HG02763 (cell line): ENCODE data around the gene SCFD2.
"Not testable (repeated sequence)": the region's sequence is repeated elsewhere in the genome, so short reads cannot be mapped to it uniquely, and the experiment has no call there.

Experiments
- ATAC-seq: cut with Tn5 transposase; IDR thresholded peaks from one replicate; pipeline ENCODE4 v1.9.1; 2021; ENCODE audit warnings: mild to moderate bottlenecking, moderate library complexity; ENCODE audit not compliant: unreplicated experiment

Gene SCFD2

GRCh38 chr4:53150631-53151488 lies 215.0 kb downstream of the SCFD2 start:
- ATAC-seq: no peak

DNA sequence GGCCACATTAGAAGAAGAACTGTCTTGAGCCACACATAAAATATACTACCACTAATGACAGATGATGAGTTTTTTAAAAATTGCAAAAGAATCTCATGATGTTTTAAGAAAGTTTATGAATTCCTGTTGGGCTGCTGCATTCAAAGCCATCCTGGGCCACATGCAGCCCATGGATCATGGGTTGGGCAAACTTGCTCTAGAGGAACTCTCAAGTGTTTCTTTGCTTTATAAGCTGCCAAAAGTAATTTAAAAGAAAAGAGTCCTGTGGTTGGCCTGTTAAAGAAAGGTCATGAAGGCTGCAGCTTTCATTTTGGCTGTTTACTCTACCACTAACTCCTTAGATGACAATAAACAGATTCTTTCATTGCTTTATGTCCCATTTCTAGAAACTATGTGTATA lies 218.2 kb downstream of the SCFD2 start:
- ATAC-seq: no peak

GRCh38 chr4:53147197-53147596 lies 218.7 kb downstream of the SCFD2 start:
- ATAC-seq: no peak

DNA sequence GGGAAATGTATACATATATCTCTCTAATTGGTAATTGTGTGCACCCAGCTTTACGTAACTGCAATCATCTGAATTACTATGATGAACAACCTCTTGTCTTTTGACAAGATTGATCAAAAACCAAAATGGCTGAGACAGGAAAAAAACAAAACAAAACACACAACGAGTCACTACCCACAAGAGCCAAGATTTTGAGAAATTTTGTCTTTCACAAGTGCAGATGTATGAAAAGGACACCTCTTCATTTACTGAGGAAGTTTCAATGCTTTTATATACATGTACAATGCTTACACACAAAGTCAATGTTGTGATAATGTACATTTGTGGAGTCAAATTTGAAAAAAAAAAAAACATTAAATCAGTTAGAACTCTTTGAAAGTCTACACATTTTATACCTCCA lies 224.6 kb downstream of the SCFD2 start:
- no peak for ATAC-seq

- not testable (repeated sequence) for ATAC-seq
Observed at GRCh38 chr4:53139256-53139655, 226.6 kb downstream of the SCFD2 start.

GRCh38 chr4:53137468-53137867 lies 228.4 kb downstream of the SCFD2 start:
- no peak for ATAC-seq

- no peak for ATAC-seq
Observed at GRCh38 chr4:53136954-53137353, 228.9 kb downstream of the SCFD2 start.

GRCh38 chr4:53132132-53132891 lies 233.5 kb downstream of the SCFD2 start:
- no peak for ATAC-seq

GRCh38 chr4:53131562-53131925 lies 234.3 kb downstream of the SCFD2 start:
- no peak for ATAC-seq

DNA sequence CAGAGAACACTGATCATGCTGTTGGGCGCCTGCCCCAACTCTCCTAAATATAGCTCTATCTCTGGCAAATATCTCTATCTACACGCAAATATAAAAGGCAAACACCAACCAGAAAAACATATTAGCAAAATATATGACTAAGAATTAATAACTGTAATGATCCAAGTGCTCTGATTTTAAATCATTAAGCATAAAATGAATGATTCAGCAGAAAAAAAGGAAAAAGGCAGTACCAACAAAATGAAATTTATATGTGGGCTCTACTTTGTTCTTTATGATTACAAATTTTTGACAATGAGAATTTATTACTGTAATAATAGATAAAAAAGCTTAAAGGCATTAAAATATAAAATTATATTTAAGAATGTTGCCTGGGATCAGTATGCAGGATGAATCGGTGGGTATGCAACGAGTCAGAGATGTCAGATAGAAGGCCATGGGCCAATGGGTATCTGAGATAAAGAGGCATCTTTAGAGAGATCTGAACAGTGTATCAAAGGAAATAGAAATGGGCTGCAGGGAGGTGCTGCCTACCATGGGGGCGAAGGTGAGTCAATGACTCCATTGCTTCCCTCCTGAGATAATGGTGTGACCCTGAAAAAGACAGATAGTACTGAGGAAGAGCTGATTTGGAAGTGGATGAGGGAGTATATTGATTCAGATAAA lies 234.8 kb downstream of the SCFD2 start:
- ATAC-seq: no peak

GRCh38 chr4:53128706-53129357 lies 237.0 kb downstream of the SCFD2 start:
- no peak for ATAC-seq

DNA sequence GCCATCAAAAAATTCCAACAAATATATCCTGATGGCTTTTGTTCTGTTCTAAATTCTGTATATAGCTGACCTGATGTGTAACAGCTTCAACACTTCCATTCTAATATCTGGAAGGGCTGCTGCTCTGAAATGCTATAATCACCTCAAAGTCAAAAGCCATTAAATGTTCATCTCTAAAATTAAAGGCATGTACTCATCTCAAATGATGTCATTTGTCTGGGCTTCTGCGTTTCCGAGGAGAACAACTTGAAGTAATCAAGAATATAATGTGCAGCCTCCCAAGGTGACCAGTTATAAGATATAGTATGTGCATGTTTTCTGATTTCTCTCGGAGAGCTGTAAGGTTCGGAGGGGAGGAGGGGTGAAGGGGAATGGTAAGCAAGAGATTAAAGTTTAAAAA lies 237.6 kb downstream of the SCFD2 start:
- no peak for ATAC-seq

- ATAC-seq: no peak
Observed at GRCh38 chr4:53127365-53127764, 238.5 kb downstream of the SCFD2 start.

- ATAC-seq: no peak
Observed at GRCh38 chr4:53126099-53126498, 239.8 kb downstream of the SCFD2 start.

- ATAC-seq: no peak
Observed at GRCh38 chr4:53123819-53124218, 242.0 kb downstream of the SCFD2 start.

GRCh38 chr4:53123171-53123570 lies 242.7 kb downstream of the SCFD2 start:
- no peak for ATAC-seq

- no peak for ATAC-seq
Observed at GRCh38 chr4:53122280-53123116, 243.4 kb downstream of the SCFD2 start.

DNA sequence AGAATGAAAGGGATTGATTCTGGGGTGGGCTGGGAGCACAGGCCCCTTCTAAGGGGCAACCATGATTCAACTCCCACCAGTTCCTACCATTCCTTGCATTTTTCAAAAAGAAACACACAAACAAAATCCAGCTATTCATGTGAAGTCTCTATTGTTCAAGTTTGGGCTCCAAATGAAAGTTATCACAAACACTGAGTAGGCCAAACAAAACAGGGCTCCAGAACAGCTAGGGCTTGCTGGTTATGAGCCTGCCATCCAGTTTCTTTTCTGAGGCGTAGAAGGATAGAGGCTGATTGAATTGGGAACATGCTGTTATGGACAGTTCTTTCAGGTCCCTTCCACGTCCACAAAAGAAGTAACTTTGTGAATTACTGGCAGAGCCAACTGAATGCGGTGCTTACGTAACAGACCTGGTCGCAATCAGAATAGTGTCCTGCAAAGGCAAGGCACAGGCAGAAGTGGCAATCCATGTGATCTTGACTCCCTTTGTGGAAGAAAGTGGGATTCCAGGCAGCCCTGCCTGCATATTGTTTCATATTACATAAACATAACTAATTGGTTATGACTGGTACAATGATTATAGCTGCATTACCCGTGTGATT lies 244.5 kb downstream of the SCFD2 start:
- no peak for ATAC-seq

- ATAC-seq: no peak
Observed at GRCh38 chr4:53120778-53121177, 245.1 kb downstream of the SCFD2 start.

- ATAC-seq: no peak
Observed at GRCh38 chr4:53119680-53120079, 246.2 kb downstream of the SCFD2 start.
